ENCODE results near the gene SLC25A13. TPM values are rescaled to one million over a fixed set of nuclear protein-coding genes. Genes with fewer than 3 reads are reported as not detected.

The SLC25A13 gene
- total RNA-seq, 4 donors from 2014 or later = 9.2 to 30.8 (median 13.6) TPM

DNA sequence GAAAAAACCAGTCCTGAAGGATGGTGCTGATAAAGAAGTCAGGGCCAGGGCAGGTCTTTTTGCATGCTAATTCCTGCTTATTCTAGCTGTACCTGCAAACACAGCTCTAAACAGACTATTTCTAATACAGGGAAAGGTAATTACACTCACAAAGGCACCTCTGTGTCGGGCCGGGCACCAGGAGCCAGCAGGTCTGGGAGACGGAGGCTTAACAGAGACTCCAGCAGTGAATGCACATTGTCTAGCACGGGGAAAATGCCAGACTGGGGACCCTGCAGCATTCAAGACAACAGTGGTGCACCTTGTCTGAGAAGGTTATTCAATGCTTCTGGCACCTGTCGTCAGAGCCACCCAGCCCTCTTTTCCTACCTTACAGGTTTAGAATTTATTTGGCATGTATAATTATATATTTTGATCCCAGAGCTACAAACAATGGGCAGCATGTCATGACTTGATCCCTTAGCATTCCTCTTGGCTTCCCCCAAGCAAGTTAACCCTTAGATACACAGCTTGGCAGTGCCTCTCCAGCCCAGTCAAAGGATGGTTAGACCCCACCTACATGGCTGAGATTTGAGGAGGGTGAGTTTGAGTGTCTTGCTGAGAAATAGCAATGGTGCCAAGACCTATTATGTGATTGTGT lies 185.2 kb downstream of the SLC25A13 start:
- H3K4me3 ChIP-seq = no peak overlapping the region
- TF ChIP-seq, protein P1, sequence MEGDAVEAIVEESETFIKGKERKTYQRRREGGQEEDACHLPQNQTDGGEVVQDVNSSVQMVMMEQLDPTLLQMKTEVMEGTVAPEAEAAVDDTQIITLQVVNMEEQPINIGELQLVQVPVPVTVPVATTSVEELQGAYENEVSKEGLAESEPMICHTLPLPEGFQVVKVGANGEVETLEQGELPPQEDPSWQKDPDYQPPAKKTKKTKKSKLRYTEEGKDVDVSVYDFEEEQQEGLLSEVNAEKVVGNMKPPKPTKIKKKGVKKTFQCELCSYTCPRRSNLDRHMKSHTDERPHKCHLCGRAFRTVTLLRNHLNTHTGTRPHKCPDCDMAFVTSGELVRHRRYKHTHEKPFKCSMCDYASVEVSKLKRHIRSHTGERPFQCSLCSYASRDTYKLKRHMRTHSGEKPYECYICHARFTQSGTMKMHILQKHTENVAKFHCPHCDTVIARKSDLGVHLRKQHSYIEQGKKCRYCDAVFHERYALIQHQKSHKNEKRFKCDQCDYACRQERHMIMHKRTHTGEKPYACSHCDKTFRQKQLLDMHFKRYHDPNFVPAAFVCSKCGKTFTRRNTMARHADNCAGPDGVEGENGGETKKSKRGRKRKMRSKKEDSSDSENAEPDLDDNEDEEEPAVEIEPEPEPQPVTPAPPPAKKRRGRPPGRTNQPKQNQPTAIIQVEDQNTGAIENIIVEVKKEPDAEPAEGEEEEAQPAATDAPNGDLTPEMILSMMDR (IDR thresholded peaks at IDR 0.05 in 4 of 5, conservative IDR thresholded peaks at IDR 0.05 in 1 of 5) = no peak
- no peak for TF ChIP-seq POLR2A (IDR thresholded peaks at IDR 0.05)
- ATAC-seq = no peak
- DNase-seq = no peak
- in situ Hi-C loops (cut with MboI; ENCODE audit: low sequenced_read_pairs in 4 of 4) = no loop called here
- no peaks in the 10 kb centered on the region for H3K27me3 ChIP-seq
- intact Hi-C loops (cut with DNase I; ENCODE audit: low total_unique reads) = no loop called here
- H3K9me3 ChIP-seq = no peaks in the 10 kb centered on the region
- peaks cover 0 to 6% of the 10 kb centered on the region in 2 donors for H3K36me3 ChIP-seq
- H3K4me1 ChIP-seq = no peaks in the 10 kb centered on the region
- no peak overlapping the region for H3K27ac ChIP-seq

DNA sequence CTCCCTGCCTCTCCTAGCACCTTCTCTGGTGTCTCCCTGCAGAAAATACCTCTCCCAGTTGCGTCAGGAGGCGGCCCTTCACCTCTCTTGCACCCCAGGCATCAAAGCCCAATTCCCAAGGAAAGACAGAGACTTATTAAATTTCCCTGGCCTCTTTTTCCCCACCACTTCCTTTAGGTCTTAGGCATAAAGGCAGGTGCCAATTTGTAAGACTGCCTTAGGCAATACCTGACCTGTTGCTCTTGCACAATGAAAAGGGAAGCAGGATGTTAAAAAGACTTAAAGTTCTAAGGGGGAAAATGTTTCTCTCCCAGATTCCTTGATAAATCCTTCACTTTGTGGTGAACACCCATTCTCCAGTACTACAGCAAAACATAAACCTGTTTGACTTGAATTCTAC lies 186.7 kb downstream of the SLC25A13 start:
- intact Hi-C loops (cut with DNase I; ENCODE audit: low total_unique reads) = no loop called here
- DNase-seq (no peak), ATAC-seq (no peak)
- Histone ChIP-seq H3K36me3 (peaks cover 0 to 12% of the 10 kb centered on the region in 2 donors), H3K27ac (no peak overlapping the region), H3K9me3 (no peaks in the 10 kb centered on the region), H3K4me3 (no peak overlapping the region), H3K27me3 (no peaks in the 10 kb centered on the region), H3K4me1 (no peaks in the 10 kb centered on the region)
- TF ChIP-seq, protein P1 (IDR thresholded peaks at IDR 0.05 in 4 of 5, conservative IDR thresholded peaks at IDR 0.05 in 1 of 5) = no peak
- no peak for TF ChIP-seq POLR2A (IDR thresholded peaks at IDR 0.05)
- in situ Hi-C loops (cut with MboI; ENCODE audit: low sequenced_read_pairs in 4 of 4) = no loop called here

DNA sequence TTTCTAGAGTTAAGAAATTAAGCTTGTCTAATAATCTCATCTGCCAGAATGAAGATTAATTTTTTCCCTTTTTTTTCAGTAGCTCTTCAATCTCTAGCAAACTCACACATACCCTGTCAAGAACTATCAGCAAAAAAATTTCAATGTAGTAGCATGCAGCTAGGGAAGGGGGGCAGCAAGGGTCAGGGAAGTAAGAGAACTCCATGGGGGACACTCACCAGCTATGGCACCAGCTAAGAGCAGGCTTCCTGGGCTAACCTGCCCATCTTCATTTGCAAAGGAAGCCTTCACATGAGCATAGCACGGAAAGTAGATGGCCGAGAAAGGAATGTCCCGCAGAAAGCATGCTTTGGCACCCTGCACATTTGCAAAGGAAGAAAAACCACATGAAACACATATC lies 190.4 kb downstream of the SLC25A13 start:
- Histone ChIP-seq H3K4me1 (no peaks in the 10 kb centered on the region), H3K9me3 (no peaks in the 10 kb centered on the region), H3K36me3 (peaks cover 0 to 12% of the 10 kb centered on the region in 2 donors), H3K27ac (no peak overlapping the region), H3K27me3 (no peaks in the 10 kb centered on the region), H3K4me3 (no peak overlapping the region)
- ATAC-seq = no peak
- no peak for DNase-seq
- in situ Hi-C loops (cut with MboI; ENCODE audit: low sequenced_read_pairs in 4 of 4) (no loop called here), intact Hi-C loops (cut with DNase I; ENCODE audit: low total_unique reads) (no loop called here)
- TF ChIP-seq, protein P1 (IDR thresholded peaks at IDR 0.05 in 4 of 5, conservative IDR thresholded peaks at IDR 0.05 in 1 of 5) = no peak
- TF ChIP-seq POLR2A (IDR thresholded peaks at IDR 0.05) = no peak

DNA sequence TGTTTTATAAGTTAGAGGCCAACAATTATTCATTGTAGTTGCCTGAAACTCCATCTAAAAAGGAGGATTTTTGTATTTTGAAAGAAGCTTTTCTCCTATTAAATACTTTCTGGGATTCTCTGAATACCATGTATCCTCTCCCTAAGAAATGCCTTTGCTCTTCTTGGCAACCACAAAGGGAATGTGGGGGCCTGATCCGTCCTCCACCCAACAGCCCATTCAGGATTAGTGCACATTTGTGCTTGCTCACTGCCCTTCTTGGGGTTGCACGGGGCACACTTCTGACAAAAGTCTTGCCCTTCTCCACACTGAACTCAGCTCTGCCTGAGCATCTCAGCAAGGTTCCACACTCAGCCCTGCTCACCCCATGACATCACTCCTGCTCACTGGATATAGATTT lies 194.2 kb downstream of the SLC25A13 start:
- Histone ChIP-seq H3K4me1 (no peaks in the 10 kb centered on the region), H3K27ac (no peak overlapping the region), H3K4me3 (no peak overlapping the region), H3K27me3 (no peaks in the 10 kb centered on the region), H3K36me3 (peaks cover 0 to 12% of the 10 kb centered on the region in 2 donors), H3K9me3 (no peaks in the 10 kb centered on the region)
- ATAC-seq (no peak), DNase-seq (no peak)
- intact Hi-C loops (cut with DNase I; ENCODE audit: low total_unique reads) = no loop called here
- TF ChIP-seq, protein P1 (IDR thresholded peaks at IDR 0.05 in 4 of 5, conservative IDR thresholded peaks at IDR 0.05 in 1 of 5) = no peak
- TF ChIP-seq POLR2A (IDR thresholded peaks at IDR 0.05) = no peak
- in situ Hi-C loops (cut with MboI; ENCODE audit: low sequenced_read_pairs in 4 of 4) = no loop called here

DNA sequence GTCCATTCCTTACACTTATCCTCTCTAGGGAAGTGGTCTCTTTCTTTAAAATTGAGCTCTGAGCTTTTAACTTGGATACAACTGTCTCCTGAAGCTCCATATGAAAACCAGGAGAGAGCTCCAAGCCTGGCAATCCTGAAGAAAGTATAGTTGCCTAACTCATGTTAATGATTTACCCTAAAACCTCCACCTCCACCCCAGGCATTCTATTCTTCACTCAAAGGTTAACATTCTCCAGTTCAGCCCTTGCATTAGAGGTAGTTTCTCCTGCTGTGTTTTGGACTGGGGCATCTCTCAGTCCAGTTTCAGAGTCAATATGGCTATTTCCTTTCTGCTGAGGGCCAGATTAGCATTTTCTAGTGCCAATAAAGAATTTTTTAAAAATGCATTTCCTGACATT lies 195.5 kb downstream of the SLC25A13 start:
- in situ Hi-C loops (cut with MboI; ENCODE audit: low sequenced_read_pairs in 4 of 4) = no loop called here
- H3K4me3 ChIP-seq = no peak overlapping the region
- H3K4me1 ChIP-seq = no peaks in the 10 kb centered on the region
- intact Hi-C loops (cut with DNase I; ENCODE audit: low total_unique reads) = no loop called here
- H3K36me3 ChIP-seq = peaks cover 0 to 18% of the 10 kb centered on the region in 2 donors
- H3K9me3 ChIP-seq = no peaks in the 10 kb centered on the region
- DNase-seq (no peak), ATAC-seq (no peak)
- no peak overlapping the region for H3K27ac ChIP-seq
- TF ChIP-seq, protein P1 (IDR thresholded peaks at IDR 0.05 in 4 of 5, conservative IDR thresholded peaks at IDR 0.05 in 1 of 5) = no peak
- TF ChIP-seq POLR2A (IDR thresholded peaks at IDR 0.05) = no peak
- no peaks in the 10 kb centered on the region for H3K27me3 ChIP-seq
